Measurements from ENCODE around the gene GPR173.

The GPR173 gene, protein sequence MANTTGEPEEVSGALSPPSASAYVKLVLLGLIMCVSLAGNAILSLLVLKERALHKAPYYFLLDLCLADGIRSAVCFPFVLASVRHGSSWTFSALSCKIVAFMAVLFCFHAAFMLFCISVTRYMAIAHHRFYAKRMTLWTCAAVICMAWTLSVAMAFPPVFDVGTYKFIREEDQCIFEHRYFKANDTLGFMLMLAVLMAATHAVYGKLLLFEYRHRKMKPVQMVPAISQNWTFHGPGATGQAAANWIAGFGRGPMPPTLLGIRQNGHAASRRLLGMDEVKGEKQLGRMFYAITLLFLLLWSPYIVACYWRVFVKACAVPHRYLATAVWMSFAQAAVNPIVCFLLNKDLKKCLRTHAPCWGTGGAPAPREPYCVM

DNA sequence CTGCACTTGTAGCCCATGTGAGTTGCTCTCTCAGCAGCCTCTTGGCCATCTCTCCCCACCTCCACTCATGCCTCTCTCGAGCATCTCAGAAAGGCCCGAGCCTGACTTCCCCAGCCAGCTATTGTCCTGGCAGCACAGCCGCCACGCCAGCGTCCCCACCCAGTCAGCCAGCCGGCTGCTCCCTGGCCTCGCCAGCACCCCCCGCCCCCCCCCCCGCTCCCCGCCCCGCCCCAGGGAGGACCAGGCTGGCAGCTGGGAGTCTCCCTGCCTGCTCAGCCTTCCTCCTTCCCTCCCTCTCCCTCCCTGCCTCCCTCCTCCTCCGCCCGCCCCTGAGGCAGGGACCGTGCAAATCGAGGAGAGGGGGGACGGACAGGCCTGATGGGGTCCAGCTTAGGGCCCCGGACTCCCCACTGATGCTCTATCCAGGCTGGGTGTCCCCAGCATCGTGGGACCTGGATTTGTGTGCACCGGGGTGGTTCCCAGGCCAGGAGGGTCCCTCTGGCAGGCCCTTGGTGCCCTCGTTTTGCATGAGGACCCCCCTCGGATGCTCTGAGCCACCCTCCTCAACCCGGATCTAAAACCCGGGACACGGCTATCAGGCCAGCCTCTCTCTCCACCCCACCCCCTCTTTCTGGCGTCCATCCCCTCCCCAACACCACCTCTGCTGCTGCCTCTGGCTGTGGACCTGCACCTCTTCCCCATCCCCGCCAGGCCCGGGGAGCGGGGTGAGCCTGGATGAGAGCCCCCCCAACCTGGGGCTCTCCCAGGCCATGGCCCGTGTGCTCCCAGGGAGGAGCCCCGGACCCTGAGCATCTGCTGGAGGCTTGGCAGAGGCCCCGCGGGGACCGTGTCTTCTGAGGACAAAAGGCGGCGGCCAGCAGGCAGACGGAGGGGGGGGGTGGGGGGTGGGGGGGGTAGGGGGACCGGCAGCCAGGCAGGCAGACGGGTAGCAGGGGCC is at the start of gene GPR173:
Gene GPR173 (plus strand): TSS at position 621 of the 958 bp plus-strand sequence. CDS start 27,833 bp downstream, outside the sequence.
- DNase-seq (ENCODE audit: low read depth), result no peak

DNA sequence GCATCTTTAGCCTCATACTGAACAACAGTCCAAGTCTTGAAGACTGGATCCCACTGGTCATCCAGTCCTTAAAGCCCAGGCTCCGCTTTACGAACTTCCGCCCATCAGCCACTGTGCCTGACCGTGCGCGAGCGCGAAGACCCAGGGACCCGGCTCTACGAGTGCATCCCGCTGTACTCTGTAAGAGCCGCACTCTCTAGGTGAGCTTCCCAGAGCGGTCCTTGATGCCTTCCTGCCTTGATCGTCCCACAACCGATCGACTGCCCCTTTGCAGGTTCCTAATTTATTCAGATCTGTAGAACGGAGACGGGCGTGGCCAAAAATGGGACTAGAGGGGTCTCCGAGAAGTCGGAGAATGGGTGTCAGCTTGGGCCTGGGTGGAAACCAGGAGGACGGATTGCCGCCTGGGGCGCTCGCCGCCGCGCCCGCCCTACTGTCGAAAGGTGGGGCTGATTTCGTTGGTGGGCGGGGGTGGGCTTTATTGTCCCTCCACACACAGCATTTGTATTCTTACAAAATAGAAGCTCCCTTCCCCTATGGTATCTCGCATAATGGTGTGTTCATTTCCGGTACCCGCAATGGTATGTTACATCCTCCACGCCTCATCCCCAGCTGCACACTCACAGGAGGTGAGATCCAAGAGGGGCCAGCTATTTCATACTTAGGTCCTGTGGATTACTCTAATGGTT is 48.0 kb upstream of the GPR173 start:
- no peak for DNase-seq (ENCODE audit: low read depth)

DNA sequence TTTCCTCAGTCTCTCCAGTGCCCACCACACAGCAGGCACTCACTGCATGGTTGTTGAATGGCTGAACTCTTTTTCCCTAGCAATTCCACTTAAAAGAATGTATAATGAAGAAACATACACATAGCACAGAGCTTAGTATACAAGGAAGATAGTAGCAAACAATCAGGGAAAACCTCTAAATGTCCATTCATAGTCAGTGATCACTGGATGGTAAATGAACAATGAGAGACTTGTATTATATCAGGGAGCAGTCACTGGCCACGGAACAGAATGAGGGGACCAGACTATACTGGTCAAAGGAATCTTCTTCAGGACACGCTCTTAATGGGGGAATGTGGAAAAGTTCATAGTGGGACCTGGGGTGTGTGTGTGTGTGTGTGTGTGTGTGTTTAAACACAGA is 46.6 kb upstream of the GPR173 start:
- DNase-seq (ENCODE audit: low read depth), result no peak

DNA sequence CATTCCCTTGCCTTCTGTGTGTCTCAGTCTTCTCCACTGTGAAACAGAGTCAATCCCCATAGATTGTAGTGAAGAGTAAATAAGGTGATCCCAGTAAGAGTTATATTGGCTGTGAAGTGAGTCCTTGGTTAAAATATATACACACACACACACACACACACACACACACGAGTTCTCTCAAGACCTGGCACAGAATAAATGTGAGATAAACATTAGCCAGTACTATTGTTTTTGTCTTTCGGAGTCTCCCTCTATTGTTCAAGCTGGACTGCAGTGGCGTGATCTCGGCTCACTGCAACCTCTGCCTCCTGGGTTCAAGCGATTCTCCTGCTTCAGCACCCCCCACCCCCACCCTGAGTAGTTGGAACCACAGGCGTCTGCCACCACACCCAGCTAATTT is 45.5 kb upstream of the GPR173 start:
- DNase-seq (ENCODE audit: low read depth), result no peak

DNA sequence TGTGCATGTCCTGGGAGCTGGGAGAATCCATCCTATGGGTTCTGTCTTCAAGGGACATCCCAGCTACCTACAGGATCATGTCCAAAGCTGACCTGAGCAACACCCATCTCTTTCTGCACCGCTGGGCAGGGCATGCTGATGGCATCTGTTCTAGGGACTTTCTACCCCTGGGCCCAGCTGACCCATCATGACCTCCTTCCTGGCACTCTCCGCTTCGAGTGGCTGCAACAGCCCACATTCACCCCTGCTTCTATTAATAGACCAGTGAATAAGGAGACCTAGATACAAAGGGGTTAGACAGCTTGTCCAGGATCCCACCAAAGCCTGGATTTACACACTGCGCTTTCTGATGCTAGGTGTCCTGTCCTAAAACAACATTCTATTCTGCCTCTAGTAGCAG is 44.6 kb upstream of the GPR173 start:
- DNase-seq (ENCODE audit: low read depth), result no peak

DNA sequence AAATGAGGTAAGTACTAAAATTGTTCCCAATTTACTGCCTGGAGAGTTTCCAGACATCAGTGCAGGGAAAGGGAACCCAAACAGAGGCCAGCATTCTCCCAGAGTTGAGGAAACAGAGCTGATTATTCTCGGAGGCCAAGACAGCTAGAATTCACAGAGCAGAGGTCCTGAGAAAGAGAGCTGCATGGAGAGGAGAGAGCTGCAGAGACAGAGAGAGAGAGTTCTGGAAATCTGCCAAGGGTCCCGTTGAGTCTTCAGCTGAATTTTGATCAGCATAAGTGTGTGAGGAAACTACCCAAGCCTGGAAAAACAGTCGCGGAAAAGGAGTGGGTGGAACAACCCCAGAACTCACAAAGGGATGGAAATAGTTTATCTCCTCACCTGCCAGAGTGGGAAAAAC is 43.8 kb upstream of the GPR173 start:
- no peak for DNase-seq (ENCODE audit: low read depth)

DNA sequence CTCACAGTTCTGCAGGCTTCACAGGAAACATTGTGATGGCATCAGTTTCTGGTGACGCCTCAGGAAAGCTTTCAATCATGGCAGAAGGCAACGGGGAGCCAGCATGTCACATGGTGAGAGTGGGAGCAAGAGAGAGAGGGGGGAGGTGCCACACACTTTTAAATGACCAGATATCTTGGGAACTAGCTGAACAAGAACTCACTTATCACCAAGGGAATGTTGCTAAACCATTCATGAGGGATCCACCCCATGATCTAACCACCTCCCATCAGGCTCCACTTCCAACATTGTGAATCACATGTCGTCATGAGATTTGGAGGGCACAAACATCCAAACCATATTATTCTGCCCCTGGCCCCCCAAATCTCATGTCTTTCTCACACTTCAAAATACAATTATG is 43.3 kb upstream of the GPR173 start:
- no peak for DNase-seq (ENCODE audit: low read depth)

DNA sequence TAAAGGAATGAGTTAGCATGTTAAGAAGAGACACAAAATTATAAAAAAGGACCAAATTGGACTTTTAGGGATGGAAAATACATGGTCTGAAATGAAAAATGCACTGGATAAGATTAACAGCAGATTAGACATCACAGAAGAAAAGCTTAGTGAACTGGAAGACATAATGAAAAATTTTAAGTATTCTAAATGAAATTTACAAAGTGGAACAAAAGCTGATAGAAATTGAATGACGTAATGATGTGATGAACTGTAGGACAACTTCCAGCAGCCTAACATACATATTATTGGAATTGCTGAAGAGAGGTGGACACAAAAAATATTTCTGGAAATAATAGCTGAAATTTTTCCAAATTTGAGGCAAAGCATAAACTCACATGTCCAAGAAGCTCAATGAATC is 39.6 kb upstream of the GPR173 start:
- no peak for DNase-seq (ENCODE audit: low read depth)

DNA sequence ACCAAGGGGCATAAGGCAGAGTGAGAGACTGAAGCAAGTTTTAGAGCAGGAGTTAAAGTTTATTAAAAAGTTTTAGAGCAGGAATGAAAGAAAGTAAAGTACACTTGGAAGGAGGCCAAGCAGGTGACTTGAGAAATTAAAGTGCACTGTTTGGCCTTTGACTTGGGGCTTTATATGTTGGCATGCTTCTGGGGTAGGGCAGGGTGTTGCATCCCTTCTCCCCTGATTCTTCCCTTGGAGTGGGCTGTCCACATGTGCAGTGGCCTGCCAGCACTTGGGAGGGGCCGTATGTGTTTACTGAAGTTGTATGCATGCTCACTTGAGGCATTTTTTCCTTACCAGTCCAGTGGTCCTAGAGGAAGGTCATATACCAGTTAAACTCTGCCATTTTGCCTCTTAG is 35.3 kb upstream of the GPR173 start:
- no peak for DNase-seq (ENCODE audit: low read depth)

DNA sequence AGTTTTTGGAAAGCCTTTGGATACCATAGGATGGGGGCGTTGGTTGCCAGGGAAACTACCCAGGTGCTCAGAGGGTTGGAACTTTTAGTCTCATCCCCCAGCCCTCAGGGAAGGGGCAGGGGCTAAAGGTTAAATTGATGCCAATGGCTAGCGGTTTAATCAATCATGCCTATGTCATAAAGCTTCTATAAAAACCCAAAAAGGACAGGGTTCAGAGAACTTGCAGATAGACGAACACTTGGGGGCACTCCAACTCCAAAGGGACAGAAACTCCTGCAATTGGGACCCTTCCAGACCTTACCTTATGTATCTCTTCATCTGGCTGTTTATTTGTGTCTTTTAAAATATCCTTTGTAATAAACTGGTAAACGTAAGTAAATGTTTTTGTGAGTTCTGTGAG is 30.0 kb upstream of the GPR173 start:
- no peak for DNase-seq (ENCODE audit: low read depth)

DNA sequence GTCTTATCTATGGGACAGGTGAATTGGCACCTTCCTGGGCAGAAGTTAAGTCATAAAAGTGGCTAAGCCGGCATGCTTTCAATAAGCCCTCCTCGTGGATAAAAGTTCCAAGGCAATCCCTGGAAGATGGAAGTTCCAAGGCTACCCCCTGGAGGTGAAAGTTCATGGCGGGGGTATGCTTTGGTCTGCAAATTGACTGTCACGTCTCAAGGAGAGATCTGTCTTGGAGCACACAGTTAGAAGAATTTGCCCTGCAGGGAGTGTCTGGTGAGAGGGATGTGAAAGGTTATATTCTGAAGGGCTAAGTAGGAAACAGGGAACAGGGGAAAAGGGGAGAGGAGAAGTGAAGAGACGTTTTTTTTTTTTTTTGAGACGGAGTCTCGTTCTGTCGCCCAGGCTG is 26.2 kb upstream of the GPR173 start:
- no peak for DNase-seq (ENCODE audit: low read depth)

DNA sequence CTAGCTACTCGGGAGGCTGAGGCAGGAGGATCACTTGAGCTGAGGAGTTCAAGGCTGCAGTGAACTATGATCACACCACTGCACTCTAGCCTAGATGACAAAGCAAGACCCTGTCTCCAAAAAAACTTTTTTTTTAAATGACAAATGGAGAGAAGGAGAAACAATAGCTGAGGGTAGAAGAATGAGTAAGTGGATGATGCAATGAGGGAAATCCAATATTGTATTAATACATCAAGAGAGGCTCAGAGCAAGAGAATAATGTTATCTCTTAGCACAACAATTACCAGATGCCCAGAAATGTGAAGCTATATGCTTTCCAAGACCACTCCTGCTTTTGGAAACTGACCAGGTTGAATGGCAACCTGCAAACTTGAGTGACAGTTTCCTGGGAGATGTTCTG is 19.9 kb upstream of the GPR173 start:
- DNase-seq (ENCODE audit: low read depth), result no peak

DNA sequence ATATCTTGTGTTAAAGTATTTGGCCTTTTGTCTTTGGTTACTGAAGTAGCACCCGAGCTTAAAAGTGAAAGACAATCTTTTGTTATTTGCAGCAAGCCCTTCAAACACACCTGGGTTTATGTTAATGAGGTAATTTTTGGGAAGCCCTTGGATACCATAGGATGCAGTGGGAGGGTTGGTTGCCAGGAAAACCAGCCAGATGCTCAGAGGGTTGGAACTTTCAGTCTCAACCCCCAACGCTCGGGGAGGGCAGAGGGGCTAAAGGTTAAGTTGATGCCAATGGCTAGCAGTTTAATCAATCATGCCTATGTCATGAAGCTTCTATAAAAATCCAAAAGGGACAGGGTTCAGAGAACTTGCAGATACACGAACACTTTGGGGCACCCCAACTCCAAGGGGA is 17.2 kb upstream of the GPR173 start:
- DNase-seq (ENCODE audit: low read depth), result no peak

DNA sequence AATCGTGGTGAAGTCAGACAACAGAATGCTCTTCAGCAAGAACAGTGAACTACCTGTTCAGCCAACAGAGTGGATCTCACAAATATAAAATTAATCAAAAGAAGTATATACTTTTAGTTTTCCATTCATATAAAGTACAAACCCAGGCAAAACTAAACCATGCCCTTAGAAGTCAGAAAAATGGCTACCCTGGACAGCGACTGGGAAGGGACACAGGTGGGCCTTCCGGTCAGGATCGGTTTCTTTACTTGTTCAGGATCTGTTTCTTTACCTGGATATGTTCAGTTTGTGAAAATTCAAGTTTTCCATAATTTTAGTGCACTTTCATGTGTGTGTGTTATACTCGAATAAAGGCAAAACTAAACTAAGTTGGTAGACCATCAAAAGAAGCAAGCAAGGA is 12.4 kb upstream of the GPR173 start:
- DNase-seq (ENCODE audit: low read depth), result no peak

DNA sequence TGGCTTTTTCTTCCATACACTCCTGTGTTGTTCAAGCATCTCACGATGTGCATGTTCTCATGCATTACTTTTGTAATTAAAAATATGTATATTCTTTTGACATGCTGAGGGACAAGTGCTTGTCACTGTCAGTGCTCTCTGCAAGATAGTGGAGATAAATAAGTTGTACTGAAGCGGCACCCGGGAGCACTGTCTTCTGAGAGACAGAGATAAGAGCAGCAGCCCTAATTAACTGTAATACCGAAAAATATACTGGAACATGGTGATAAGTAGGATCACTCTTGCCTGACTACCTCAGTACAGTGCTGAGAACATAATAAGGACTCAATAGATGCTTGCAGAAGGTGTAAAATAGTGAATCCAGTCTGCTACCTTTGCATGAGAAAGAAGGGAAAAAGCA is 9.4 kb upstream of the GPR173 start:
- no peak for DNase-seq (ENCODE audit: low read depth)

DNA sequence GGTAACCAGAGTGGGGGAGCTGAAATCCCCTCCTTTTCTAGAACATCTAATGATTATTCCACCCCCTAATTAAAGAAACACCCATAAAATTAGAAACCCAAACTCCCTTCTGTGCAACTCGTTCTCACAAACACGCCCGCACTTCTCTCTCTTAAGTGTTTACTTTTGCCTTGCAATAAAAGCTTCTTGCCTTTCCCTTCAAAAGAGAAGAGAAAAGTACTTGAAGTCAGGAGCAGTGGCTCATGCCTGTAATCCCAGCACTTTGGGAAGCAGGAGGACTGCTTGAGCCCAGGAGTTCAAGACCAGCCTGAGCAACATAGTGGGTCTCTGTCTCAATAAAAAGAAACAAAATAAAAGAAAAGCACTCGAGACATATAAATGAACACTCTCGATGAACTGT is 3.6 kb upstream of the GPR173 start:
- no peak for DNase-seq (ENCODE audit: low read depth)

DNA sequence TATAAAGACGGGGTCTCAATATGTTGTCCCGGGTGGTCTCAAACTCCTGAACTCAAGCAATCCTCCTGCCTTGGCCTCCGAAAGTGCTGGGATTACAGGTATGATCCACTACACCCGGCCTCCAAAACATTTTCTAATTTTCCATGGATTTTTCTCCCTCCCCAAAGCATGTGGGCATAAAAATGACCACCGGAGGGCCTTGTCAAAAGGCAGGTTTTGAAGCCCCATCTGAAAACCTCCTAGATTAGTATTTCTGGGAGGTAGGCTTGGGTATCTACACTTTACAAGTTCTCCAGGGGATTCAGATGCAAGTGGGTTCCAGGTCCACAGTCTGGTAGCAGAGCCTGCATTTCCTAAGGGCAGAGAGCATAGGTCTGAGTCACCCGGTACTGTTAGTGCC is 1.4 kb upstream of the GPR173 start:
- no peak for DNase-seq (ENCODE audit: low read depth)

DNA sequence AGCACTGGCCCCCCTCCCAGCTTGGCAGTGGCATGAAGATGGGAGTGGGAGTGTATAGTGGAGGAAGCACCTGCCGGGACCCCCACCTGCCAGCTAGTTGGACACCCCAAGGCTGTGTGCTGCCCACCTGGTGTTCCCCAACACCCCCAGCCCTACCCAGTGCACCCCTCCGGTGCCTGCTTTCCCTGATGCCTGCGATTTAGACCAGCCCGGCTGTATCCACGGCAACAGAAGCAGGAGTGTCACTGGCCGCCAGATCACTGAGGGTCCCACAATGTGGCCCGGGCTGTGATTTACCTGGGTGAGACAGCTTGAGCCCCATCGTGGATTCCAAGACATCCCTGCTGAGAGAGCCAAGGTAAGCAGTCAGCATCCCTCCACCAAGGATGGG is 533 bp downstream of the GPR173 start:
- no peak for DNase-seq (ENCODE audit: low read depth)

DNA sequence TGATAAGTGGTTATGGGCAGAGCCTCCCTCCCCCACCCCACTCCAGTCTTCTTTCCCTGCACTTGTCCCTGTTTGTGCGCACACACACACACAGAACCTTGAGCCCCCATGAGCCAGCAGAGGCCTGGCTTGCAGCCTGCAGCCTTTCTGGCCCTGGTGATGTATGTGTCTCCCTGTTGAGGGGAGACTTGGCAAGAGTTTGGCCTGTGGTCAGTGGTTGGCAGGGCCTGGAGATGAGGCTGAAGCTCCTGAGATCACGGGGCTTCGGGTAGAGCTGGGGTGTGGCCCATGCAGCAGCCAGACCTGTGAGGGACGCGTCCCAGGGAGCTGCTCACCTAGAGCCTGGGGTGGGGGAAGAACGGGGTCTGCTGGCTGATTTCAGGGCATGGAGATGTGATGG is 2.3 kb downstream of the GPR173 start:
- DNase-seq (ENCODE audit: low read depth), result no peak

DNA sequence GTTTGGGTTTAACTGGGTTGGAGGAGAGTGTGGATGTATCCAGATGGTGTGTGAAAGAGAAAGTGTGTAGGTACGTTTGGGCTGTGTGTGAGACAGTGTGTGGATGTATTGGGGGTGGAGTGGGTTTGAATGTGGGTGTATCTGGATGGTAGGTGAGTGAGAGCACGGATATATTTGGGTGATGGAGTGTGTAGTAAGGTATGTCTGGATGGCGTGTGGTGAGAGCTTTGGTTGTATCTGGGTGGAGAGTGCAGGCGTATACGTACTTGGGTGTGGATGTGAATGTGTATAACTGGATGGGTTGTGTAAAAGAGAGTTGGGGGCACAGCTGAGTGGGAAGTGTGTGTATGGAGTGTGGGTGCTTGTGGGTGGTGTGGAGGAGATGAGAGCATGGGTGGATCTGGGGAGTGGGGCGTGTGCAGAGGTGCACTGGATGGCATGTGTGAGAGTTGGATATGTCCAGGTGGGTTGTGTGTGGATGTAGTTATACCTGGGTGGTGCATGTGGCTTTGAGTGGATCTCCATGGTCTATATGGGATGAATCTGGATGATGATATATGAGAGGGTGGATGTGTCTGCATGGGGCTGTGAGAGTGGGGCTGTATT is 6.8 kb downstream of the GPR173 start:
- no peak for DNase-seq (ENCODE audit: low read depth)

DNA sequence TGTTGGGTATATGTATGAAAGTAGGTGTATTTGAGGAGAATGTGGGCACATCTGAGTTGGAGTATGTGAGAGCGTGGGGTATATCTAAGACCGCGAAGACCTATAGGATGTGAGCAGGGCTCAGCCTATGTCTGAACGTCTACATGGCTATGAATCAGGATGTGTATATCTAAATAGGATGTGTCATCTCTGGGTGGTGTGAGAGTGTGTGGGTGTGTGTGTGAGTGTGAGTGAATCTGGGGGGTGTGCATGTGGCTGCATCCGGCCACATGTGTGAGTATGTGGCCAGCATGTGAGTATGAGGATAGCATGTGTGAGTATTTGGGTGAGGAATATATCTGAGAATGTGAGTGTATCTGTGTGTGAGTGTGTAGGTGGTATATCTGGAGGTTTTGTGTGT is 7.7 kb downstream of the GPR173 start:
- no peak for DNase-seq (ENCODE audit: low read depth)

DNA sequence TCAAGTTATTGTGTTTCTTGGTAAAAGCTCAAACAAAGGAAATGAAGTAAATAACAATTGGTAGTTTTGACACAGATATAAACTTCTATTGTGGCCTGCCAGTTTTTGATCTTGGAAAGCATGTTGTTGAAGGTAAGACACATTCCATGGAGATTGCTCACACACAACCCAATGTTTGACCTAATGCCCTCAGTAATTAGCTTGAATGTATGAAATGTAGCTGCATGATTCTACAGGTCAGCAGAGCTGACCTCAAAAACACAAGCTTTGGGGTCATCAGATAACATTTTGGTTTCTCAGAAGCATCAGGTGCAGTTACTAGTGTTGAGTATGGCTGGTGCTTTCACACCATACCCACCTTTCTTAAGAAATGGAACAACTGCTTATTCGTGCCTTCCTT is 16.5 kb downstream of the GPR173 start:
- DNase-seq (ENCODE audit: low read depth), result no peak
